Heart left ventricle (tissue), 13 donors: ENCODE measurements around the gene FOXP1.

ENCODE experiments used
- CTCF ChIP-seq, 12 donors: fragments of 200-600 bp; sonication (generic) in 4 of 12; IDR thresholded peaks; one replicate each; pipeline versions ENCODE4 v1.5.0 to v1.8.0; 2018 to 2022; ENCODE audit warnings: antibody characterized with exemption in 12 of 12, mild to moderate bottlenecking in 5 of 12
- POLR2A ChIP-seq, 2 donors: fragments of 450-650 bp; IDR thresholded peaks; one replicate each; pipeline ENCODE4 v1.6.1; 2017; ENCODE audit warnings: antibody characterized with exemption in 2 of 2, mild to moderate bottlenecking in 2 of 2, moderate library complexity in 2 of 2
- donor health status: ischemic (EF 13 %, LVEDD 7.1; RV severe dilation, severe dysfunction).
- donor health status: DM: no; HTN: yes; CAD: no.
- donor health status: DM: no; HTN: no; CAD: no.
- donor health status: ischemic (EF 25% LVEDD 6.9; RV normal size, moderate dysfunction).
- donor health status: ischemic (EF 25% LVEDD 5.7; RV mildly dilated, moderate dysfunction).
- donor health status: ischemic (EF 35%, LVEDD 5.7; RV mildly dilated, moderate dysfunction).
- donor health status: nonischemic (EF 11% LVEDD 7.7; RV severe dilation, severe dysfunction).
- donor health status: DM: yes; HTN: yes; CAD: no.
- donor health status: PGD.
- donor health status: ischemic (EF 29% LVEDD 5.4; RV normal size, mild dysfunction).
- donor health status: nonischemic (EF 23%, LVEDD 6.1; RV moderate dilation, normal function).

- TF ChIP-seq CTCF (IDR thresholded peaks at IDR 0.05), result no peak
- TF ChIP-seq POLR2A (IDR thresholded peaks at IDR 0.05), result no peak
These were observed 261.4 kb downstream of the FOXP1 start for GRCh38 chr3:71322154-71322553.
